CD14-positive monocyte (primary cell): ENCODE measurements around the gene GJA4. TPM values are rescaled to one million over a fixed set of nuclear protein-coding genes. Genes with fewer than 3 reads are reported as not detected.

Source experiments
- DNase-seq, 3 donors: peaks; one replicate each; pipeline ENCODE4 v3.0.0-alpha.2; 2011 to 2022
- H2AFZ ChIP-seq: 2 replicates; pipeline ENCODE4 v1.6.0; 2012; ENCODE audit warnings: mild to moderate bottlenecking, low read depth, low read length, inconsistent platforms; ENCODE audit not compliant: insufficient read depth, poor library complexity, severe bottlenecking
- H3K27ac ChIP-seq, 2 donors: 1 replicate in 1 of 2; 2 replicates in 1 of 2; pipeline ENCODE4 v1.5.1; 2012 to 2013; ENCODE audit warnings: low read length in 2 of 2, control low read depth in 1 of 2, inconsistent platforms in 1 of 2, low read depth in 1 of 2, mild to moderate bottlenecking in 1 of 2
- H3K27me3 ChIP-seq, 2 donors: one replicate each; pipeline versions ENCODE4 v1.6.0 to v1.6.1; 2011 to 2013; ENCODE audit warnings: low read length in 2 of 2; ENCODE audit not compliant: control insufficient read depth in 2 of 2, insufficient read depth in 2 of 2
- H3K36me3 ChIP-seq, 2 donors: replicated peaks in 1 of 2; 1 replicate in 1 of 2; 2 replicates in 1 of 2; pipeline versions ENCODE4 v1.5.1 to v1.6.1; 2012 to 2013; ENCODE audit warnings: low read length in 2 of 2, control low read depth in 1 of 2, inconsistent platforms in 1 of 2, mild to moderate bottlenecking in 1 of 2; ENCODE audit not compliant: insufficient read depth in 2 of 2, control insufficient read depth in 1 of 2
- H3K4me1 ChIP-seq, 2 donors: 1 replicate in 1 of 2; 2 replicates in 1 of 2; pipeline versions ENCODE4 v1.5.1 to v1.6.1; 2012 to 2013; ENCODE audit warnings: low read length in 2 of 2, control low read depth in 1 of 2, inconsistent platforms in 1 of 2, mild to moderate bottlenecking in 1 of 2, moderate library complexity in 1 of 2; ENCODE audit not compliant: insufficient read depth in 2 of 2, control insufficient read depth in 1 of 2
- H3K4me2 ChIP-seq: replicated peaks from 2 replicates; pipeline ENCODE3; 2012; ENCODE audit warnings: low read length, moderate library complexity, mild to moderate bottlenecking; ENCODE audit not compliant: poor library complexity, severe bottlenecking; ENCODE audit errors: extremely low read depth
- H3K4me3 ChIP-seq, 3 experiments: fragments of 200-600 bp in 1 of 3; sonication (generic) in 1 of 3; replicated peaks in 1 of 3; 1 replicate in 2 of 3; 2 replicates in 1 of 3; pipeline ENCODE4 v1.5.1; 2011 to 2013; ENCODE audit warnings: low read length in 3 of 3, mild to moderate bottlenecking in 3 of 3, control low read depth in 2 of 3, low read depth in 2 of 3, inconsistent platforms in 1 of 3, moderate library complexity in 1 of 3
- H3K79me2 ChIP-seq: 2 replicates; pipeline ENCODE4 v1.6.0; 2012; ENCODE audit warnings: mild to moderate bottlenecking, control low read depth, inconsistent platforms, low read length, moderate library complexity; ENCODE audit not compliant: insufficient read depth
- H3K9ac ChIP-seq: 2 replicates; pipeline ENCODE4 v1.6.0; 2017; ENCODE audit warnings: low read length, mild to moderate bottlenecking; ENCODE audit not compliant: insufficient read depth, poor library complexity, severe bottlenecking
- H3K9me3 ChIP-seq, 2 donors: replicated peaks in 1 of 2; 1 replicate in 1 of 2; 2 replicates in 1 of 2; pipeline versions ENCODE4 v1.5.1 to v1.6.1; 2012 to 2013; ENCODE audit warnings: low read length in 2 of 2, control low read depth in 1 of 2; ENCODE audit not compliant: control insufficient read depth in 1 of 2, insufficient read depth in 1 of 2
- H4K20me1 ChIP-seq: 2 replicates; pipeline ENCODE4 v1.6.0; 2012; ENCODE audit warnings: mild to moderate bottlenecking, low read length, control low read depth, moderate library complexity; ENCODE audit not compliant: insufficient read depth
- H3K27ac Mint-ChIP-seq, 7 donors: one replicate each; pipeline ENCODE4 v1.8.0; 2020; ENCODE audit warnings: mild to moderate bottlenecking in 7 of 7, mixed read lengths in 7 of 7, moderate library complexity in 6 of 7, inconsistent platforms in 2 of 7
- H3K27me3 Mint-ChIP-seq, 3 donors: one replicate each; pipeline ENCODE4 v1.8.0; 2021 to 2022; ENCODE audit warnings: low read depth in 3 of 3, mild to moderate bottlenecking in 3 of 3, mixed read lengths in 3 of 3, moderate library complexity in 3 of 3, inconsistent platforms in 1 of 3
- H3K36me3 Mint-ChIP-seq, 2 donors: one replicate each; pipeline ENCODE4 v1.8.0; 2020; ENCODE audit warnings: mixed read lengths in 2 of 2, inconsistent platforms in 1 of 2, mild to moderate bottlenecking in 1 of 2
- H3K4me1 Mint-ChIP-seq: one replicate; pipeline ENCODE4 v1.8.0; 2020; ENCODE audit warnings: mild to moderate bottlenecking, mixed read lengths
- H3K4me3 Mint-ChIP-seq, 2 donors: one replicate each; pipeline ENCODE4 v1.8.0; 2020; ENCODE audit warnings: mild to moderate bottlenecking in 2 of 2, mixed read lengths in 2 of 2, moderate library complexity in 1 of 2
- H3K9me3 Mint-ChIP-seq, 7 donors: one replicate each; pipeline ENCODE4 v1.8.0; 2020 to 2022; ENCODE audit warnings: mixed read lengths in 7 of 7, mild to moderate bottlenecking in 6 of 7, moderate library complexity in 6 of 7, inconsistent platforms in 2 of 7
- WGBS: methylation state at CpG from one replicate; pipeline ENCODE4 v1.1.5; 2013; ENCODE audit warnings: missing lambda C conversion rate; ENCODE audit not compliant: insufficient coverage; 5-methylcytosine and 5-hydroxymethylcytosine counted together
- intact Hi-C, 2 donors: fragments of 100-400 bp; cut with micrococcal nuclease; formaldehyde crosslinking; loops; one replicate each; pipeline versions ENCODE4 v1.15.0 to v1.15.1; 2023
- polyA plus RNA-seq, 3 donors: library from polyadenylated mRNA; depleted of rRNA in 1 of 3; unstranded in 2 of 3; stranded (reverse) in 1 of 3; fragments of 300-500 nt in 2 of 3; fragments of >200 nt in 1 of 3; fragmentation: Illumina TruSeq in 2 of 3; gene quantifications; 1 replicate in 2 of 3; 2 replicates in 1 of 3; pipeline ENCODE4 v1.2.3, GENCODE V29; 2012 to 2021
- TF ChIP-seq, protein P1 (sequence below): fragments of 200-600 bp; IDR thresholded peaks from one replicate; pipeline ENCODE4 v1.8.0; 2022; ENCODE audit warnings: antibody characterized with exemption, mild to moderate bottlenecking

Gene GJA4
- polyA plus RNA-seq, 3 donors = not detected

GRCh38 chr1:34754964-34755637 is 37.7 kb upstream of the GJA4 start, which contains the start of gene GJB5:
Gene GJB5, plus strand, starts transcription at chr1:34755047. Its CDS starts 2,284 bp downstream, at chr1:34757331.
- WGBS = 98% methylated on average over 7 of the region's 13 CpGs
- Histone ChIP-seq H3K9me3 (no peaks in the 10 kb centered on the region), H3K4me3 (no peak within 1 kb of the TSS), H3K27me3 (no peaks in the 10 kb centered on the region), H3K9ac (no peak within 1 kb of the TSS), H2AFZ (no peak within 1 kb of the TSS), H4K20me1 (no peaks in the 10 kb centered on the region), H3K4me2 (no peak within 1 kb of the TSS), H3K27ac (no peak within 1 kb of the TSS), H3K4me1 (no peaks in the 10 kb centered on the region), H3K36me3 (no peaks in the 10 kb centered on the region), H3K79me2 (no peaks in the 10 kb centered on the region)
- no peak for DNase-seq
- H3K4me3 Mint-ChIP-seq = no peak within 1 kb of the TSS
- TF ChIP-seq, protein P1, sequence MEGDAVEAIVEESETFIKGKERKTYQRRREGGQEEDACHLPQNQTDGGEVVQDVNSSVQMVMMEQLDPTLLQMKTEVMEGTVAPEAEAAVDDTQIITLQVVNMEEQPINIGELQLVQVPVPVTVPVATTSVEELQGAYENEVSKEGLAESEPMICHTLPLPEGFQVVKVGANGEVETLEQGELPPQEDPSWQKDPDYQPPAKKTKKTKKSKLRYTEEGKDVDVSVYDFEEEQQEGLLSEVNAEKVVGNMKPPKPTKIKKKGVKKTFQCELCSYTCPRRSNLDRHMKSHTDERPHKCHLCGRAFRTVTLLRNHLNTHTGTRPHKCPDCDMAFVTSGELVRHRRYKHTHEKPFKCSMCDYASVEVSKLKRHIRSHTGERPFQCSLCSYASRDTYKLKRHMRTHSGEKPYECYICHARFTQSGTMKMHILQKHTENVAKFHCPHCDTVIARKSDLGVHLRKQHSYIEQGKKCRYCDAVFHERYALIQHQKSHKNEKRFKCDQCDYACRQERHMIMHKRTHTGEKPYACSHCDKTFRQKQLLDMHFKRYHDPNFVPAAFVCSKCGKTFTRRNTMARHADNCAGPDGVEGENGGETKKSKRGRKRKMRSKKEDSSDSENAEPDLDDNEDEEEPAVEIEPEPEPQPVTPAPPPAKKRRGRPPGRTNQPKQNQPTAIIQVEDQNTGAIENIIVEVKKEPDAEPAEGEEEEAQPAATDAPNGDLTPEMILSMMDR = no peak
- H3K9me3 Mint-ChIP-seq = no peaks in the 10 kb centered on the region
- no peaks in the 10 kb centered on the region for H3K4me1 Mint-ChIP-seq
- intact Hi-C loops = no loop called here
- H3K27ac Mint-ChIP-seq = no peak within 1 kb of the TSS
- H3K27me3 Mint-ChIP-seq = peaks cover under 1 to 9% (median 5%) of the 10 kb centered on the region in 3 donors
- no peaks in the 10 kb centered on the region for H3K36me3 Mint-ChIP-seq

- H3K27ac ChIP-seq = no peak overlapping the region
- no peak overlapping the region for H3K9ac ChIP-seq
- H3K4me2 ChIP-seq = no peak overlapping the region
- no peaks in the 10 kb centered on the region for H3K36me3 ChIP-seq
- H3K4me1 Mint-ChIP-seq = no peaks in the 10 kb centered on the region
- peaks cover 1 to 8% (median 5%) of the 10 kb centered on the region in 3 donors for H3K27me3 Mint-ChIP-seq
- H3K36me3 Mint-ChIP-seq = no peaks in the 10 kb centered on the region
- no peaks in the 10 kb centered on the region for H3K79me2 ChIP-seq
- no peaks in the 10 kb centered on the region for H3K9me3 ChIP-seq
- no peak for DNase-seq
- H3K4me1 ChIP-seq = no peaks in the 10 kb centered on the region
- 100% methylated on average over 2 of the region's 6 CpGs for WGBS
- H3K4me3 ChIP-seq = no peak overlapping the region
- no peaks in the 10 kb centered on the region for H4K20me1 ChIP-seq
- H3K9me3 Mint-ChIP-seq = no peaks in the 10 kb centered on the region
- intact Hi-C loops = no loop called here
- H3K4me3 Mint-ChIP-seq = no peak overlapping the region
- H2AFZ ChIP-seq = no peak overlapping the region
- TF ChIP-seq, protein P1 = no peak
- no peak overlapping the region for H3K27ac Mint-ChIP-seq
- H3K27me3 ChIP-seq = no peaks in the 10 kb centered on the region
Observed at GRCh38 chr1:34755961-34756360, 36.8 kb upstream of the GJA4 start.
